GM21825 (cell line): ENCODE results near the gene FSD1.
"Not testable (repeated sequence)": the region's sequence is repeated elsewhere in the genome, so short reads cannot be mapped to it uniquely, and the experiment has no call there.

ENCODE experiments used
- ATAC-seq: cut with Tn5 transposase; IDR thresholded peaks from one replicate; pipeline ENCODE4 v1.9.1; 2021; ENCODE audit warnings: mild to moderate bottlenecking, moderate library complexity; ENCODE audit not compliant: unreplicated experiment

FSD1 gene

GRCh38 chr19:4304538-4305256 is at the start of gene FSD1:
Gene FSD1, plus strand, starts transcription at chr19:4304598. Its CDS starts 149 bp downstream, at chr19:4304747.
- ATAC-seq: no peak

- no peak for ATAC-seq
Measured at GRCh38 chr19:4256563-4256962, 47.8 kb upstream of the FSD1 start.

GRCh38 chr19:4257025-4257424 is 47.4 kb upstream of the FSD1 start:
- ATAC-seq: no peak

- no peak for ATAC-seq
Measured at GRCh38 chr19:4258181-4258580, 46.2 kb upstream of the FSD1 start.

GRCh38 chr19:4260613-4261191 is 43.7 kb upstream of the FSD1 start:
- no peak for ATAC-seq

GRCh38 chr19:4264812-4265211 is 39.6 kb upstream of the FSD1 start:
- no peak for ATAC-seq

GRCh38 chr19:4266253-4267000 is 38.0 kb upstream of the FSD1 start:
- ATAC-seq: no peak

- no peak for ATAC-seq
Measured at GRCh38 chr19:4267101-4267900, 37.1 kb upstream of the FSD1 start.

GRCh38 chr19:4267901-4268815 is 36.2 kb upstream of the FSD1 start:
- ATAC-seq: no peak

- ATAC-seq: no peak
Measured at GRCh38 chr19:4268816-4269430, 35.5 kb upstream of the FSD1 start.

GRCh38 chr19:4272894-4273293 is 31.5 kb upstream of the FSD1 start:
- no peak for ATAC-seq

- not testable (repeated sequence) for ATAC-seq
Measured at GRCh38 chr19:4274321-4274686, 30.1 kb upstream of the FSD1 start.

GRCh38 chr19:4277191-4277696 is 27.2 kb upstream of the FSD1 start:
- ATAC-seq: no peak

- ATAC-seq: no peak
Measured at GRCh38 chr19:4278010-4278409, 26.4 kb upstream of the FSD1 start.

GRCh38 chr19:4278419-4279266 is 25.8 kb upstream of the FSD1 start, which contains the start of gene SHD:
Gene SHD, plus strand, starts transcription at chr19:4279266. Its CDS starts 798 bp downstream, at chr19:4280064.
- no peak for ATAC-seq

GRCh38 chr19:4279267-4279529 is 25.2 kb upstream of the FSD1 start:
- no peak for ATAC-seq

GRCh38 chr19:4279530-4280422 is 24.6 kb upstream of the FSD1 start:
- no peak for ATAC-seq
